GM20000 (cell line): Measurements from ENCODE around the gene SRPK2.

Experiments used
- DNase-seq: peaks from one replicate; pipeline ENCODE4 v3.0.0; 2012; ENCODE audit warnings: low spot score
- CTCF ChIP-seq: IDR thresholded peaks from 2 replicates; pipeline ENCODE4 v1.5.1; 2012; ENCODE audit warnings: mild to moderate bottlenecking, control low read depth; ENCODE audit errors: extremely low read depth, missing control alignments

Gene SRPK2

DNA sequence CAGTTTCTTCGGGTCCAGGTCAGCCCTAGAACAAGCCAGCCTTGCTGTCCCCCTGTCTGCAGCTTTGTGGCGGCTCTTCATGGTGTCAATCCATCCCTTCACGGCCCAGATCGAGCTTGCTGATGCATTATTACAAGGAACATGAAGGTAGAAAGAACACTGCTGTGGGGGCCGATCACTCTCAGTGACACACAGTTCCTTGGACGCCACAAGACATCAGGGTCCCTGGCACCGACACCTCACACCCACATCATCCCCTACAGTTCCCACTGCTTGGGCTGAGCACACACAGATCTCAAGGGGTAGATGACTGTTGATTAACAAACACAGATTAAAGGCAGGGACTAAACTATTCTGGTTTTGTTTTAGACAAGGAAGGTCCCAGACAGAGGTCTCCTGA is 255.4 kb downstream of the SRPK2 start:
- no peak for DNase-seq
- no peak for TF ChIP-seq CTCF

DNA sequence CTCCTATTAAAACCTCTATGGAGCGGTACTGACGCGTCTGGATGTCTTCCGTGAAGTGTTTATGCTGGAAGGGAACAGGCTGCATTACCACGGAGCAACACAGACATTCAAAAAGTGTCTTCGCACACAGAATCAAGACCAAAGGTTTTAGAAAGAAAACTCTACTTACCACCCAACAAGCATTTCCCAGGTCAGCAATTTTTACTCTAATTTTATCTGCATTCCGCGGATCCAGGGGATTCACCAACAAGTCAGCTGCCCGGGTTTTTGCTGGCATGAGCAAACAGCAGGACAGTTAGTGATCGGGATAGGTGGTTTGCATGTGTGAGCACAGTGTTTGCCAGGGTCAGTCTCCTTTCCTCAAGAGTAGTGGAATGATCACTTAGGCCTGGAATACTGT is 255.9 kb downstream of the SRPK2 start:
- no peak for DNase-seq
- no peak for TF ChIP-seq CTCF

GRCh38 chr7:105132335-105132734 is 256.4 kb downstream of the SRPK2 start:
- no peak for TF ChIP-seq CTCF
- no peak for DNase-seq

- no peak for DNase-seq
- TF ChIP-seq CTCF, result no peak
Observed at GRCh38 chr7:105131890-105132289, 256.8 kb downstream of the SRPK2 start.

DNA sequence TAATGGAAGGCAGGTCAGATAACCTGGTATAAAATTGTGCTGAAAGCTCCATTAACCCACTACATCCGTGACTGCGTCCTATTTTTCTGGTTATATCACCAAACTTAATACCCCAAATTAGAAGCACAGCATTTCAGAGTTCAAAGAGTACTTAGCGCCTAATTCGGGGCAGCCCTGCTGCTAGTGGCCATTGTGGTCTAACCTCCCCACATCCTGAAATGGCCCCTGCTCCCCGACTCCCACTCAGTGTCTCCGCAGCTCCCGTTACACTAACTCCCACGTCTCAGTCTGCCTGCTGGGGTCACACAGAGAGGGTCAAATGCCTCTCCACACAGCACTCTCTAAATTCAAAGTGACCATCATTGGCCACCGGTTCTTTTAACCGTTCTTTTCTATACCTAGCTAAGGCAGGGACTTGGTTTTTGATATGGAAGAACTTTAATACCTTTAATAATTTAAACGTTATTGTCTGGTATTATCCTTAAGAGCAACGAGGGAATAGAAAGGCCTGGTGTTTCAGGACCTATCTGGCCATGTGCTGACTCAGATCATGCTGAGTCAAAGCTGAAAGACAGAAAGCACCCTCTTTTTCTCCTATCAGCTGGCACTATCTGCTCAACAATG is 257.6 kb downstream of the SRPK2 start:
- TF ChIP-seq CTCF, result no peak
- peak; percentile 26 for DNase-seq

GRCh38 chr7:105130580-105130979 is 258.1 kb downstream of the SRPK2 start:
- DNase-seq, result no peak
- no peak for TF ChIP-seq CTCF

DNA sequence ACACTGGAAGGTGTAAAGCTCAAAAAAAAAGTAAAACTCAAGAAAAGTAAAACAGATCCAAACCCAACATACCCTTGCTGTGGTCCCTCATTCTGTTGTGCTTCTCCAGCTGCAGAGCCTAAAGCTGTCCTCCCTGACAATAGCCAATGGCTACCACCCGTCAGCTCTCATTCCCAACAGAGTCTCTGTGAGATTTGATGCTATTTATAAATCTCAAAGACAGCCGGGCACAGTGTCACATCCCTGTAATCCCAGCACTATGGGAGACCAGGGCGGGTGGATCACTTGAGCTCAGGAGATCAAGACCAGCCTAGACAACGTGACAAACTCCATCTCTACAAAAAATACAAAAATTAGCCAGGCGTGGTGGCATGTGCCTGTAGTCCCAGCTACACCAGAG is 258.7 kb downstream of the SRPK2 start:
- no peak for TF ChIP-seq CTCF

More for the DNA sequence above, 258.7 kb downstream of the SRPK2 start:
- DNase-seq, result no peak
